HuH-7 (cell line): Measurements from ENCODE around the gene FRMPD2.
"Not testable (repeated sequence)": the region's sequence is repeated elsewhere in the genome, so short reads cannot be mapped to it uniquely, and the experiment has no call there.

Source experiments
- DNase-seq: peaks from one replicate; pipeline ENCODE4 v3.0.0; 2011; ENCODE audit warnings: low spot score

The FRMPD2 gene

DNA sequence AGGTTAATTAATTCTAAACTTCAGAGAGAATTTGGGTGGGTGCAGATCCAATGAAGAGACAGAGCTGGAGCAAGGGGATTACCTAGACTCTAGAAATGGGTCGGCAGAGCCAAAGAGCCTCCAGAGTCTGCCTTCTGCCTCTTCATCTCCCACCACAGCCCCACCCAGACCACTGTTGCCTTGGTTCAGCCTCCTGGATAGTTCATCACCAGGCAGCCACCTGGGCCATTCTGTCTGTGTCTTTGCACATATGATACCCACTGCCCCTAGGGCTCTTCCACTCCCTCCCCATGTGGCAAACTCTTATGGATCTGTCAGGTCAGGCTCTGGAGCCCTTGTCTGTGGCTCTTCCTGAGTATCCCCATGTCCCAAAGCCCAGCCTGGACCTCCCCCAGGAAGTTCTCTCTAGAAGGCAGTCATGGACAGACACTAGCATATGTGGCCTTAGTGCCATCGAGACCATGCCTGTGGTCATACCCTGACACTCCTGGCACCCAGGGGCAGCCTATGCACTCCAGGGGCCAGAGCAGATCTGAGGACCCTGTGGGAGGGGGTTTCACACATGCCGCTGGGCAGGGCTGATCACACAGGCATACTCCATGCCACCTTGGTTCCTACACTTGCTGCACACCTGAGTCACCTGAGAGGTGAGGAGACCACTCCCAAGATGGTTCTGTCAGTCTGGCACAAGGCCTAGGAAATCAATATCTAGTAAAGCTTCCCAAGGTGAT is 41.6 kb downstream of the FRMPD2 start:
- DNase-seq: no peak

DNA sequence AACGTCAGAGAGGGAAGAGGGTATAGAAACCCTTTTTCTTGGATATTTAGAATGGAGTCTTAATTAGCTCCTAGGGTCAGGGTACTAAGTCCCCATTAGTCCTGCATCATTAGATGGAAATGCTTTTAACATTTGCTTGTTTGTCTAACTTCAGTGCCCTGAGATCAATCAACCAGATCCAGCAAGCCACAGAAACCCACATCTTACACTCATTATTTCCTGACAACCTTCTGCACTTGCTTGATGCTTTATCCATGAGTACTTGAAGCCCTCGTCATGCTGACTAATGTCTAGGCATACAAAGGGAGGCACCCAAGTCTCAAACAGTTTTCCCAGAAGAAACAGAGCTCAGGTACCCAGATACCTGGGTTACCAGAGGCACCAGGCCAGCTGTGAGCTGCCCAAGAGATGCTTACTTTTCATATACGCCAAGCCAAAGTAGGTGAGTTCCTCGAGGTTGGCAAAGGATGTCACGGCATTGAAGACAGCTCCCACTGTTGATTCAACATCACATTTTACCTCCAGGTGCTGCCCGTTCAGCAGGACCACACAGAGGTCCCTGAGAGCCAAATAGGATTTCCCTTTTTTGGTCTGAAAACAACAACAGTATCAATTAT is 42.7 kb downstream of the FRMPD2 start:
- no peak for DNase-seq

DNA sequence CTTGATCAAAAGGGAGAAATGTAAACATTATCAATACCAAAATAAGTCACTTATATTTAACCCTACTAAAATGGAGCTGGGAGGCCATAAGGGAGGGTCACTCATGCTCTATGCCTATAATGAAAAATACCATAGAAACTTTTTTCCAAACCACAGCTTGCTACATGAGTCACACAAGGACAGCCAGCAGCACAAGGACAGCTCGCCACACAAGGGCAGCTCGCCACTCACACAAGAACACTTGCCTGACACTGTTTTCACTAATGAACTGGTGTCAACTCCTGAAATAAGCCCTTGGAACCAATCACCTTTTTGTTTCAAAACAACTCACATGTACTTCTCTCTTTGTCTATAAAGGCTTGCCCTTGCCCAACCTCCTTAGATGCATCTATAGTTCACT is 43.3 kb downstream of the FRMPD2 start:
- DNase-seq: no peak

DNA sequence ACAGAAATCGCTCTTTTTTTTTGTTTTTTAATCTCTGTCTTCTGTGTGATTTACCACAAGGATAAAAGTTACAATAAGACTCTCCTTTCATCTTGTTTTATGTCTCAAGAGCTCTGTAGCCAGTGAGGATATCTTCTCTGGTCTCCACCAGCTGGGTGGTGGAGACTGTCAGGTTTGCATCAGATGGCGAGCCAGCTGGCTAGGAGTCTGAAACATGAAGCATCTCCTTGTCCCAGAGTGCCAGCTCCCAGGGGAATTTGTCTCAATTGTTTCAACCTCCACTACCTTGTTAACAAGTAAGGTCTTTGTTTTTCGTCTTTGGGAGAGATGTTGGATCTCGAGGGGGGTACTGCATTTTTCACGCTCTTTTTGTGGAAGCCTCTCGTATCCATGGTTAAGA is 47.3 kb downstream of the FRMPD2 start:
- no peak for DNase-seq

DNA sequence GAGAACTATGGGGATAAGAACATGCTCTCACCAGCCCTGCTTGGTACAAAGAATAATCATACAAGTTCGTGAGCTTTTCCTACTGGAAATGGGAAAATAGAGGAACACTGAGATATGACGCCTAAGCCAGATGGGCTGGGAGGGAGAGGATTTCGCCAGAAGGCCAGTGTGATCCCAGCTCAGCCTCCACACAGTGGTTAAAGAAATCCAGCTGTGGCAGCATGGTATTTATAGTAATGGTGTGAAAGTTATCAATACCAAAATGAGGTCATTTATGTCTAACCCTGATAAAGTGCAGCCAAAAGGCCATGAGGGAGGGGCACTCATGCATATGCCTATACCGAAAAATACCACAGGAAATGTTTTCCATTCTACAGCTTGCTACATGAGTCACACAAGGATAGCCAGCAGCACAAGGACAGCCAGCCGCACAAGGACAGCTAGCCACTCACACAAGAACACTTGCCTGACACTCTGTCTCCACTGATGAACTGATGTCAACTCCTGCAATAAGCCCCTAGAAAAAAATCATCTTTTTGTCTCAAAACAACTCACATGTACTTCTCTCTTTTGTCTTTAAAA is 49.4 kb downstream of the FRMPD2 start:
- no peak for DNase-seq

DNA sequence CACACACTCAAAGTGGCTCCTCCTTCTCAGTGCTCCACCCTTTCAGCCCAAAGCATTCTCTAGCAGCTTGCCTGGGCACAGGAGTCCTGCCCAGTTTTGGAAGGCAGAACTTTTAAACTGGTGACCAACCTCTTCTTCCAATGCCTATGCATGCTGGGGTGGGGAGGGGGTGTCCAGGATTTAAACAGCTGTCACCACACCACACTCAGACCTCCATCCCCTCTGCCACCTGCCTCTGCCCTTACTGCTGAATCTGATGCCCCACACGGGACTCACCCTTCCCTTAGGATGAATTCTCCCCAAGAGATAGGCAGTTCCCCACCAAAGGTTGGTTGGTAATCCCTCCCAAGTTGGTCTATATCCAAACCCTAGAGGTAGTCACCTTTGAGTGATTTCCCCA is 50.2 kb downstream of the FRMPD2 start:
- no peak for DNase-seq

DNA sequence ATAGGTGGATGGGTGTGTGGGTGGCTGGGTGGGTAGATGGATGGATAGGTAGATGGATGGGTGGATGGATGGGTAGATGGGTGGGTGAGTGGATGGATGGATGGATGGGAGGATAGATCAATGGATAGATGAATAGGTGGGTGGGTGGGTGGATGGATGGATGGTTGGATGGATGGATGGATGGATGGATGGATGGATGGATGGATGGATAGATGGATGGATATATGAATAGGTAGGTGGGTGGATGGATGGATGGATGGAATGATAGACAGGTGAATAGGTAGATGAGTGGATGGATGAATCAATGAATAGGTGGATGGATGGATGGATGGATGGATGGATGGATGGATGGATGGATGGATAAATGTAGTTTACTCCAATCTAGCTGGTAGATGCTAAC is 52.7 kb downstream of the FRMPD2 start:
- DNase-seq: no peak

DNA sequence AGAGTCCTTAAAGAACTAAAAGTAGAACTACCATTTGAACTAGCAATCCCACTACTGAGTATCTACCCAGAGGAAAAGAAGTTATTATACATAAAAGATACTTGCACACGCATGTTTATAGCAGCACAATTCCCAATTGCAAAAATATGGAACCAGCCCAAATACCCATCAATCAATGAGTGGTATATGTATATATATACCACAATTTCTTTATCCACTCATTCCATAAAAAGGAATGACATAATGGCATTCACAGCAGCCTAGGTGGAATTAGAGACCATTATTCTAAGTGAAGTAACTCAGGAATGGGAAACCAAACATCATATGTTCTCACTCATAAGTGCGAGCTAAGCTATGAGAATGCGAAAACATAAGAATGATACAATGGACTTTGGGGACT is 53.5 kb downstream of the FRMPD2 start:
- not testable (repeated sequence) for DNase-seq

DNA sequence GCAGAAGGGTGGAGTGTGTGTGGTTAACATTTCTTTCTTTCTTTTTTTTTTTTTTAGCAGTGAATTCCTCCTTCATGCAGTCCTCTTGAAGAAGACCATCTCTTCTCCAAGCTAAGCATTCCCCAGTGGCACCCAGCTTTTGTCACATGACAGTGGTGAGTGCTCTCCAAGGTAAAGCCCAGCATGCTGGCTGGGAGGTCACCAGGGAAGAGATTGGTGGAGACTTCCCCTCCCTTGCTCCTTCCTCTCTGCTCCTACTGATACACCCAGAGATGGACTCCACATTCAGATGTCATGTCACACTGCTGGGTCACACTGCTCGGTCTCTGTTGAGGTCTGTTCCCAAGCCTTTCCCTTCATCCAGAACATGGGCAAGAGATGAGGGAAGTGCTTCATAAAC is 55.3 kb downstream of the FRMPD2 start:
- no peak for DNase-seq

DNA sequence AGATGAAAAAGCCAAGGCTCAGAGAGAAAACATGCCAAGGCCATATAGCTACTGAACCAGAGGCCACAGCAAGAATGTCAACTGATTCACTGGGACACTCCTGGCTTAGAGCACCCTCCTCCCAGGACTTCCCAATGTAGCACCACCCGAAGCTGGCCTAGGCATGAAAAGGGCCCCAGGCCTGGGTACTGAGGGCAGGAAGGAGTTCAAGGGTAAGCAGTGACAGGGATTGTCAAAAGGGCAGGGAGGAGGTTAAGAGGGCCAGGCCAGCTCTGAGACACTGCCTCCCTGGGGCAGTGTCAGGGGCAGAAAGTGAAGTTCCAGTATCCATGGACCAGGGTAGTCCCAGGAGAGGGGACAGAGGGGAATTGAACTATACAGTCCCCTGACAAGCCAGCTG is 57.8 kb downstream of the FRMPD2 start:
- DNase-seq: no peak

DNA sequence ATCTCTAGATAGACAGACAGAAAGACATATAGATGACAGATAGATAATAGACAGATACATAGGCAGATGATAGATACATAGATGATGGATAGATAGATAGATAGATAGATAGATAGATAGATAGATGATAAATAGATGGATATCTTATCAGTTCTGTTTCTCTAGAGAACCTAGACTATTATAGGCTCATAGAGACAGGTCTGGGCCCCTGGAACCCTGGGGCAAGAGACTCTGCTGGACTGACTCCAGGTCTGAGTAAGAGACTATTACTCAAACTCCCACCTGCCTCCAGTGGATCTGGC is 58.3 kb downstream of the FRMPD2 start:
- no peak for DNase-seq

DNA sequence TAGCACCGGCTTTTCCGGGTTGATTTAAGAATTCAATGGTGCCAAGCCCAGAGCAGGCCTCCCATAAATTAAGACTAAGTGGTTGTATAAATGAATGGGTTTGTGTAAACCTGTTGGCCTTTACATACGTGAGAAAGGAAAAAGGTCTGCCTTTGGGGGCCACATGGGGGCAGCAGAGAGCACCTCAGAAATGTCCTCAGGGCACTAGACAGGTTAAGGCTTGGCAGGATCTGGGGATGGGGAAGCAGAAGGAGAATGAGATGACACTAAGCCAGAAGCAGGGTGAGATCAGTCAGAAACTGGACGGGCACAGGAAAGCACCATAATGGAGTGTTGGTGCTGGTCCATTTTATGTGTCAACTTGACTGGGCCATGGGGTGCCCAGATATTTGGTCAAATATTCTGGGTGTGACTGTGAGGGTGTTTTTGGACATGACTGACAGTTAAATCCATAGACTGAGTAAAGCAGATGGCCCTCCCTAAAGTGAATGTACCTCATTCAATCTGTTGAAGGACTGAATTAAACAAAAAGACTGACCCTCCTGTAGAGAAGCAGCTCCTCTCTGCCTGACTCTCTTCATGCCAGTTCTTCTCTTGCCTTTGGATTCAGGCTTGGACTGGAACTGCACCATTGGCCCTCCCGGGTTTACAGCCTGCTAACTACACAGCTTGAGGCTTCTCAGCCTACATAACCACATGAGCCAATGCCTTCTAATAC is 58.9 kb downstream of the FRMPD2 start:
- peak; percentile 26 for DNase-seq

DNA sequence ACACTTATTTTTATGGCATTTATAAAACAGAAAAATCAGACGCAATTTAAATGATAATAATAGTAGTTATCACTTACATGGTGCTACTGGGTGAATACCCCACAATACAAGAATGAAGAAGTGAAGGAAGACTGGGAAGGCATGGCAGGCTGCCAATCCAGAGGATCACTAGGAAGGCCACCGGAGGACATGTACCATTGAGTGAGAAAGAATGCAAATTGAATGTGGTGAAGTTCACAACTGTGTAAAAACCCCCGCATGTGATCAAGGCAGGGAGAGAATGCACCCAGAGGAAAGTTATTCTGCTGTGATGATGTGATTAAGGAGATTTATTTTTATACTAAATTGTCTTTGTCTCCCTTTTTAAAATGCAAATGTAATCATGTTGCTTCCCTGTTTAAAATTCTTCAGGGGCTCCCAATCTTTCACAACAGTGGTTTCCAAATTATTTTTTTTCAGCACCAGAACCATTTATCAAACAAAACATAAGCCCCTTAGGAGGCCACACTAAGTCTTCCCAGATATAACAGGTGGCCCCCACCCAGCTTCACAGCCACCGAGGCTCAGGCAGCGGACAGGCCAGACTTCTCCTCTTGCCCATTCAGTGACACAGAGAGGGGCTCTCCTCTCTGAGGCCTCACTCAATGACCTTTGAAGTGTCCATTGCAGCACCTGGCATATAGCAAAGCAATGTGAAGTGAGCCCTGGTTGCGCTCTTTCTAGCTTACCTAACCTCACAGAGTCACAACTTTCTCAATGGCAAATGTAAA is 59.6 kb downstream of the FRMPD2 start:
- no peak for DNase-seq

DNA sequence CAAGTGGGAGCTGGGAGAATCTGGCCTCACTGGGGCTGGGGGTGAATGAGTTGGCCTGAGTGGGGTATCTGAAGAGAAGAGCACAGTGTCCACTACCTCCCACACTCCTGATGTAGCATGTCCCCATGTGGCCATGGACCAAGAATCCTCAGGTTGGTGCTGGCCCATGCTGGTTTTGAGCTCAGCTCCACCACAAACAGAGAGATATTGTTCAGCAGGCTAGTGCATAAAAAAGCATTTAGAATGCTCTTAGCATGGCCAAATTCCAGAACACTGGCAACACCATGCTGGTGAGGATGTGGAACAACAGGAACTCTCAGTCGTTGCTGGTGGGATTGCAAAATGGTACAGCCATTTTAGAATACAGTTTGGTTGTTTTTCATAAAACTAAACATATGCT is 61.4 kb downstream of the FRMPD2 start:
- no peak for DNase-seq

DNA sequence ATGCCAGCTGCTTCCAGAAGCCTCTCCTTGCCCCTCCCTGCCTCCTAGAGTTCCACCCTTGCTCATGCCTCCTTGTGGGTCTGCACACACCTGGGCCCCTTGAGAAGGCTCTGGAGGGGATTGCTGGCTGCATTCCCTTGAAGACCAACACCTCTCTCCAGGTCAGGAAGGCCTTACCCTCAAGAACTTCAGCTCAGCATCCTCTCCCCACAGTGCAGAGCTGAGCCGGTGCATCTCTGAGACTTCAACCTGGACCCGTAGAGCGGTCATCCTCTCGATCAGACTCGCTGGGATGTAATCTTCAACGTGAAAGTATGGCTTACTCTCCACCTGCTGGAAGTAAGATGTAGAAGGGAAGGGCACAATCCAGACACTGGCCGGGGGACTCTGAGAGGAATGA is 62.7 kb downstream of the FRMPD2 start:
- no peak for DNase-seq

DNA sequence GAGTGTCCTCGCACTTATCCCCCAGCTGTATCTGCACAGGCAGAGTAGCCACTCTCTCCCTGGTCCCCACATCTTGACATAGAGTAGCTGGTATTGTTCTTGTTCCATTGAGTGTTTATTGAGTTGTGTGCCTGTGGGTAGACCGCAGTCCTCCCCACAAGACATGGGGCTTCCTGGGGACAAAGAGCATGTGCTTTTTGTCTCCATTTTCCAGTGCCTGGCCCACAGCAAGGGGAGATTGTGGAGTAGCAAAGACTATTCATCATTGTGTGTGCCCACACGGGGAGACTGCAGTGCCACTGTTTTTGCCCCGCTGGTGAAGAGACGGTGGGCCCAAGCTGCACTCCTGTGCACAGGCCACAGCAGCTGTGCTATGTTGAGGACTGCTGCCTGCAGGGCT is 63.5 kb downstream of the FRMPD2 start:
- no peak for DNase-seq

DNA sequence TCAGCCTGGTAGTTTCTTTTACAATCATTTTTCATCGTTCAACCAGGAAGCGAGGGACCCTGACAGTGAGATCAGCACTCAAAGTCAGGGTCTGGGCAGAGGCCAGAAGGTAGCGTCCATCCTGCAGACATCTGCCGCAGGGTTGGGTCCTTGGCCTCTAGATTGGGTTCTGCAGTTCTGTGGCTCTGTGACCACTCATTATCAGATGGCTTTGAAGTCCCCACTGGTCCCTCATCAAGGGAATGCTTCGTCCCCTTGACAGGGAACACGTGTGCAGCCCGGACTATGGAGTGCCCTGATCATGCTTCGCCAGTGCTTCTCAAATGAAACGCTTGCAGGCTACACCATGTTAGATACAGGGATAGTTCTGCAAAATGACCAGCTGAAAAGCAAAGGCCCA is 64.1 kb downstream of the FRMPD2 start:
- DNase-seq: no peak

DNA sequence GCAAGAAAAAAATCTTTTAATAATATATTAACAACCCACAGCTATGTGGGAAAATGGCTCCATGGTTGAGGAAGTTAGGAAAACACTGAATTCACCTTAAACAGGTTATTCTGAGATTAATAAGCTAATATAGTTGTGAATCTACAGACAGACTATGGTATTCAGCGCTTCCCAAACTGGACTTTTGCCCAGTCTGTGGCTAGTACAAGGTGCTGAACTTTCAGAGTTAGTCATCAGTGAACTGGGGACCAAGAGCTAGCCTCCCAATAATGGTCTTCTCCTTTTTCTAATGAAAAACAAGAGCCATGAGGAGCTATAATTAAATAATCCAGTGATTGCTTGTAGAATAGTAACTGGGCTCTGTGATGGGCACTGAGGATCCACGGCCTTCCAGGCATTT is 65.3 kb downstream of the FRMPD2 start:
- DNase-seq: no peak

DNA sequence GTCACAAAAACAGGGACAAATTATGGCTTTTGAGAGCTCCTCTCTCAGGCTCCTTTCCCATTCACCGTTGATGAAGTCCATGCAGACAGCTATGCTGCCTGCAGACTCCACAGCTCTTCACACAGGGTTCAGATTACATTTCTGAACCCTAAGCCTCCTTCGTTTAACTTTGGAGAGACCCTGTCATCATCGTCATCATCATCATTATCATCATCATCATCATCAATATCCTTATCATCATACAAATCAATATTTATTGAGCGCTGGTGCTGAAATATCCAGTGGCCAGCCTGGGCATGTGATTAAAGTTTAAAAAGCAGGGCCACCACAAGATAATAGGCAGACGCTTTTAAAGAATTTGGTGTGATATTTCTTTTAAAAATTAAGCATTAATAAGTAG is 66.6 kb downstream of the FRMPD2 start:
- DNase-seq: no peak

DNA sequence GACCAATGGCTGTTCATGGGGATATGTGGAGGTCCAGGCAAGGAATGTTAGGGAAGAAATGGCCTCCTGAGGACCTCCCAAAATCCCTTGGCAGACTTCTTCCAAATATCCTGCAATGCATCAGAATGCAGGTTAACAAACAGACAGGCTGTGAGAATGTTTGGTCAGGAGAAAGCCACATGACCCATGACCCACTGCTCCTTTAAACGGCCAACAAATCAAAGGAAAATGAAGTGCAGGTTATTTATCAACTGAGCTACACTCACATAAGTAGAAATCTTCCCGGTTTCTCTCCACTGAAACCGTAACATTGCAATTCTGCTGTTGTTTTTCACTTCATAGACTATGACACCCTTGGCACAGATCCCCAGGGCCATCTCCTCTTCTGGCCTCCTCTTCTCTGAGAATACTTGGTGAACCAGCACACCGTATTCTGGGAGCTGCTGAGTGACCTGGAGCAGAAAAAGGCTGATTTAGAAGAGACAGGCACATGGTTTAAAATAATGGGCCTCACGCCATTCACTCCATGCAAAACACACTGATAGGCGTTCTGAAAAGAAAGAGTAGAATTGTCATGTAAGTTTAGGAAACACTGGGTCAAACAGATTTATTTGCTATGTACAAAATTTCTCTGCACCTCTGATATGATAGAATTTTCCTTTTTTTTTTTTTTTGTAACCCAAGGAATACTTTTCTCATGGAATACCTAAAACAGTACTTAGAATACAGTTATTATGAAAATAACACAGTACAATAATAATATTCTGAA is 67.8 kb downstream of the FRMPD2 start:
- DNase-seq: no peak

DNA sequence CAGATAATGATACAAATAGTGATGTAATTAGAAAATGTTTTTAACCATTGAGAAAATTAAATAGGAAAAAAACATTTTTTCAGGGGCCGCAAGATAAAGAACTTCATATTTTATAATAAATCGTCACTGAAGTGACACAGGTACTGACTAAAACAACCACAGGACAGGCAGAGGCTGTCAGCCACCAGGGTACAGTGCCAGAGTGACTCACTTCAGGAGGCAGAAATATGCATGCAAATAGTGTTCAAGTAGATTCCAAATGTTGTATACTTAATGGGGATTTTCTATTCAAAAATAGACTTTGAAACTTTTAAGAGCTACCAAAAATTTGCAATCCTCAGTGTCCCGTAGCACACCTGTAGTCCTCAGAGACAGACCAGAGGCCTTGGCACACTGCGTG is 68.6 kb downstream of the FRMPD2 start:
- no peak for DNase-seq
